Esophagus squamous epithelium (tissue), 4 donors: Measurements from ENCODE around the gene PTPRT.

Source experiments
- POLR2A ChIP-seq, 4 donors: fragments of 450-650 bp; IDR thresholded peaks; one replicate each; pipeline ENCODE4 v1.6.1; 2017; ENCODE audit warnings: antibody characterized with exemption in 4 of 4, mild to moderate bottlenecking in 4 of 4, moderate library complexity in 3 of 4
- TF ChIP-seq, protein P1 (sequence below), 6 experiments: fragments of 450-650 bp in 4 of 6; fragments of 200-600 bp in 2 of 6; sonication (generic) in 2 of 6; IDR thresholded peaks; one replicate each; pipeline ENCODE4 v1.5.1; 2016 to 2019; ENCODE audit warnings: antibody characterized with exemption in 6 of 6, mild to moderate bottlenecking in 4 of 6, moderate library complexity in 4 of 6

DNA sequence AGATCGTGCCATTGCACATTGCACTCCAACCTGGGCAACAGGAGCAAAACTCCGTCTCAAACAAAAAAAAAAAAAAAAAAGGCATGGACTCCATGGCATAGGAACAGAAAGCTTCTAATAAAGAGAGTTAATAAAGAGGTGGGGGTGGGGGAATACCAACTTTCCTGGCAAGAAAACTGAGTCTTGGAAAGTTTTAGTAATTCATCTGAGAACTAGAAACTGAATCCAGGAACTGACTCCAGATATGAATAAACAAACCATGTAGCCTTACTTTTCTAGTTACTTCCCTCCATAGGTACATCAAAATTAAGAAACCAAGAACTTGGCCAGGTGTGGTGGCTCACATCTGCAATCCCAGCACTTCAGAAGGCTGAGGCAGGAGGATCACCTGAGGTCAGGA is 38.5 kb downstream of the PTPRT start:
- TF ChIP-seq, protein P1, sequence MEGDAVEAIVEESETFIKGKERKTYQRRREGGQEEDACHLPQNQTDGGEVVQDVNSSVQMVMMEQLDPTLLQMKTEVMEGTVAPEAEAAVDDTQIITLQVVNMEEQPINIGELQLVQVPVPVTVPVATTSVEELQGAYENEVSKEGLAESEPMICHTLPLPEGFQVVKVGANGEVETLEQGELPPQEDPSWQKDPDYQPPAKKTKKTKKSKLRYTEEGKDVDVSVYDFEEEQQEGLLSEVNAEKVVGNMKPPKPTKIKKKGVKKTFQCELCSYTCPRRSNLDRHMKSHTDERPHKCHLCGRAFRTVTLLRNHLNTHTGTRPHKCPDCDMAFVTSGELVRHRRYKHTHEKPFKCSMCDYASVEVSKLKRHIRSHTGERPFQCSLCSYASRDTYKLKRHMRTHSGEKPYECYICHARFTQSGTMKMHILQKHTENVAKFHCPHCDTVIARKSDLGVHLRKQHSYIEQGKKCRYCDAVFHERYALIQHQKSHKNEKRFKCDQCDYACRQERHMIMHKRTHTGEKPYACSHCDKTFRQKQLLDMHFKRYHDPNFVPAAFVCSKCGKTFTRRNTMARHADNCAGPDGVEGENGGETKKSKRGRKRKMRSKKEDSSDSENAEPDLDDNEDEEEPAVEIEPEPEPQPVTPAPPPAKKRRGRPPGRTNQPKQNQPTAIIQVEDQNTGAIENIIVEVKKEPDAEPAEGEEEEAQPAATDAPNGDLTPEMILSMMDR (IDR thresholded peaks at IDR 0.05), result no peak
- no peak for TF ChIP-seq POLR2A (IDR thresholded peaks at IDR 0.05)
